ENCODE measurements around the gene ZSWIM9.

Gene ZSWIM9

GRCh38 chr19:48158210-48158790, 12.2 kb upstream of the ZSWIM9 start:
- H3K27ac ChIP-seq (ENCODE audit: low read length) = no peak overlapping the region
- peaks cover 49% of the 10 kb centered on the region for H3K36me3 ChIP-seq (replicated peaks; ENCODE audit: low read depth, low read length)
- no peaks in the 10 kb centered on the region for H3K27me3 ChIP-seq (ENCODE audit: low read depth, low read length)
- H4K20me1 ChIP-seq (ENCODE audit: insufficient read depth, low read length) = 0 out of 2 replicates have a peak, but pooled peaks cover 4% of the 10 kb centered on the region
- no peak overlapping the region for H3K9ac ChIP-seq (ENCODE audit: low read length)
- TF ChIP-seq, protein P1, sequence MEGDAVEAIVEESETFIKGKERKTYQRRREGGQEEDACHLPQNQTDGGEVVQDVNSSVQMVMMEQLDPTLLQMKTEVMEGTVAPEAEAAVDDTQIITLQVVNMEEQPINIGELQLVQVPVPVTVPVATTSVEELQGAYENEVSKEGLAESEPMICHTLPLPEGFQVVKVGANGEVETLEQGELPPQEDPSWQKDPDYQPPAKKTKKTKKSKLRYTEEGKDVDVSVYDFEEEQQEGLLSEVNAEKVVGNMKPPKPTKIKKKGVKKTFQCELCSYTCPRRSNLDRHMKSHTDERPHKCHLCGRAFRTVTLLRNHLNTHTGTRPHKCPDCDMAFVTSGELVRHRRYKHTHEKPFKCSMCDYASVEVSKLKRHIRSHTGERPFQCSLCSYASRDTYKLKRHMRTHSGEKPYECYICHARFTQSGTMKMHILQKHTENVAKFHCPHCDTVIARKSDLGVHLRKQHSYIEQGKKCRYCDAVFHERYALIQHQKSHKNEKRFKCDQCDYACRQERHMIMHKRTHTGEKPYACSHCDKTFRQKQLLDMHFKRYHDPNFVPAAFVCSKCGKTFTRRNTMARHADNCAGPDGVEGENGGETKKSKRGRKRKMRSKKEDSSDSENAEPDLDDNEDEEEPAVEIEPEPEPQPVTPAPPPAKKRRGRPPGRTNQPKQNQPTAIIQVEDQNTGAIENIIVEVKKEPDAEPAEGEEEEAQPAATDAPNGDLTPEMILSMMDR (IDR thresholded peaks at IDR 0.05; ENCODE audit: low read depth, low read length) = 0 out of 2 replicates have a peak, but pooled peaks have one; percentile 6
- no peak for TF ChIP-seq EZH2phosphoT487 (IDR thresholded peaks at IDR 0.05; ENCODE audit: low read depth)
- no peak overlapping the region for H3K4me2 ChIP-seq (ENCODE audit: low read length)
- H3K79me2 ChIP-seq (ENCODE audit: low read length) = no peaks in the 10 kb centered on the region
- no peaks in the 10 kb centered on the region for H3K4me1 ChIP-seq (ENCODE audit: low read length)
- no peak overlapping the region for H2AFZ ChIP-seq (ENCODE audit: low read depth, low read length)
- H3K4me3 ChIP-seq (ENCODE audit: low read length) = no peak overlapping the region
- no peaks in the 10 kb centered on the region for H3K9me3 ChIP-seq (ENCODE audit: insufficient read depth, low read length)

DNA sequence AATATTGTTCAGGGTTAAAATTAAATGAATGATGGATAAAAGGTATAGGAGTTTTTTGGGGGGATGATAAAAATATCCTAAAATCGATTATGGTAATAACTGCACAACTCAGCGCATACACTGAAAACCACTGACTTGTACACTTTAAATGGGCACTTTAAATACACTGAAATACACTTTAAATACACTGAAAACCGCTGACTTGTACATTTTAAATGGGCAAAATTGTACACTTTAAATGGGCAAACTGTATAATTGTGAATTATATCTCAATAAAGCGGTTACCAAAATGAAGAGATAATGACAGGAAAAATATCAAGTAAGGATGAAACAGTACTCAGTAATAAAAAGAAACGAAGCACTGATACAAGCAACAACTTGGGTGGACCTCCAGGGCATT, 1.8 kb upstream of the ZSWIM9 start:
- TF ChIP-seq, protein P1 (IDR thresholded peaks at IDR 0.05; ENCODE audit: low read depth, low read length) = no peak
- TF ChIP-seq EZH2phosphoT487 (IDR thresholded peaks at IDR 0.05; ENCODE audit: low read depth) = no peak
- no peak overlapping the region; the same call in 1 of the 2 replicates for H3K4me3 ChIP-seq (ENCODE audit: low read length)
- no peak overlapping the region for H3K27ac ChIP-seq (ENCODE audit: low read length)
- H3K4me2 ChIP-seq (ENCODE audit: low read length) = peak overlapping the region; percentile 61
- H4K20me1 ChIP-seq (ENCODE audit: insufficient read depth, low read length) = peaks cover 22% of the 10 kb centered on the region
- H2AFZ ChIP-seq (ENCODE audit: low read depth, low read length) = no peak overlapping the region
- no peaks in the 10 kb centered on the region for H3K27me3 ChIP-seq (ENCODE audit: low read depth, low read length)
- no peaks in the 10 kb centered on the region for H3K9me3 ChIP-seq (ENCODE audit: insufficient read depth, low read length)
- no peak overlapping the region for H3K9ac ChIP-seq (ENCODE audit: low read length)
- H3K4me1 ChIP-seq (ENCODE audit: low read length) = peaks cover 13% of the 10 kb centered on the region
- H3K36me3 ChIP-seq (replicated peaks; ENCODE audit: low read depth, low read length) = peaks cover 22% of the 10 kb centered on the region
- H3K79me2 ChIP-seq (ENCODE audit: low read length) = peaks cover 44% of the 10 kb centered on the region

DNA sequence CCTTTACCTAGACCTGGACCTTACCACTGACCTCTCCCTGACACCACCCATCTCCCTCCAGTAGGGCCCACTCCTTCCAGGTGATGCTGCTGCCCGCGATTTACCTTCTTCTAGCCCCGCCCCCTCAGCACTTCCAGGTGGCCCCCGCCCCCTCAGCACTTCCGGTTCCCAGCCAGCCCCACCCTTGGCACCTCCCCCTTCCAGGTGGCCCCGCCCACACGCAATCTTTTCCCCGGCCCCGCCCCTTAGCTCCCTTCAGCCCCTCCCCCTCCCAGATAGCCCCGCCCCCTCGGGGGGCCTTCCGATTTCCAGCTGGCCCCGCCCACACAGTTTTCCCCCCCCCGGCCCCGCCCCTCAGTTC, 922 bp upstream of the ZSWIM9 start:
- peak overlapping the region; percentile 94 for H3K4me3 ChIP-seq (ENCODE audit: low read length)
- H3K36me3 ChIP-seq (replicated peaks; ENCODE audit: low read depth, low read length) = peaks cover 22% of the 10 kb centered on the region
- H3K4me2 ChIP-seq (ENCODE audit: low read length) = peak overlapping the region; percentile 74
- H3K9me3 ChIP-seq (ENCODE audit: insufficient read depth, low read length) = no peaks in the 10 kb centered on the region
- peaks cover 18% of the 10 kb centered on the region for H4K20me1 ChIP-seq (ENCODE audit: insufficient read depth, low read length)
- H3K27me3 ChIP-seq (ENCODE audit: low read depth, low read length) = no peaks in the 10 kb centered on the region
- TF ChIP-seq, protein P1 (IDR thresholded peaks at IDR 0.05; ENCODE audit: low read depth, low read length) = no peak
- TF ChIP-seq EZH2phosphoT487 (IDR thresholded peaks at IDR 0.05; ENCODE audit: low read depth) = no peak
- peaks cover 13% of the 10 kb centered on the region for H3K4me1 ChIP-seq (ENCODE audit: low read length)
- peak overlapping the region; percentile 96 for H3K9ac ChIP-seq (ENCODE audit: low read length)
- H3K27ac ChIP-seq (ENCODE audit: low read length) = peak overlapping the region; percentile 84; the same call in 1 of the 2 replicates
- H2AFZ ChIP-seq (ENCODE audit: low read depth, low read length) = no peak overlapping the region; the same call in 1 of the 2 replicates
- peaks cover 44% of the 10 kb centered on the region for H3K79me2 ChIP-seq (ENCODE audit: low read length)

- Histone ChIP-seq H3K27ac (ENCODE audit: low read length) (peak overlapping the region; percentile 10; the same call in 1 of the 2 replicates), H3K4me1 (ENCODE audit: low read length) (peaks cover 13% of the 10 kb centered on the region), H3K4me2 (ENCODE audit: low read length) (peak overlapping the region; percentile 98), H3K79me2 (ENCODE audit: low read length) (peaks cover 42% of the 10 kb centered on the region), H3K9ac (ENCODE audit: low read length) (peak overlapping the region; percentile 96), H3K27me3 (ENCODE audit: low read depth, low read length) (no peaks in the 10 kb centered on the region), H3K36me3 (replicated peaks; ENCODE audit: low read depth, low read length) (peaks cover 17% of the 10 kb centered on the region), H3K9me3 (ENCODE audit: insufficient read depth, low read length) (no peaks in the 10 kb centered on the region), H4K20me1 (ENCODE audit: insufficient read depth, low read length) (peaks cover 18% of the 10 kb centered on the region), H2AFZ (ENCODE audit: low read depth, low read length) (peak overlapping the region; percentile 20; the same call in 1 of the 2 replicates), H3K4me3 (ENCODE audit: low read length) (peak overlapping the region; percentile 94)
- TF ChIP-seq, protein P1 (IDR thresholded peaks at IDR 0.05; ENCODE audit: low read depth, low read length) = no peak
- TF ChIP-seq EZH2phosphoT487 (IDR thresholded peaks at IDR 0.05; ENCODE audit: low read depth) = no peak
Measured at GRCh38 chr19:48170817-48171347, 402 bp downstream of the ZSWIM9 start.
